GM20000 (cell line): ENCODE results near the gene NHLH2.

Source experiments
- DNase-seq: peaks from one replicate; pipeline ENCODE4 v3.0.0; 2012; ENCODE audit warnings: low spot score
- CTCF ChIP-seq: IDR thresholded peaks from 2 replicates; pipeline ENCODE4 v1.5.1; 2012; ENCODE audit warnings: mild to moderate bottlenecking, control low read depth; ENCODE audit errors: extremely low read depth, missing control alignments

NHLH2 gene

GRCh38 chr1:115877511-115877910 lies 36.6 kb upstream of the NHLH2 start:
- DNase-seq, result no peak

GRCh38 chr1:115874904-115875303 lies 34.0 kb upstream of the NHLH2 start:
- no peak for TF ChIP-seq CTCF
- no peak for DNase-seq

More at GRCh38 chr1:115877511-115877910, 36.6 kb upstream of the NHLH2 start:
- no peak for TF ChIP-seq CTCF

- DNase-seq, result no peak
- TF ChIP-seq CTCF, result no peak
These were observed 33.6 kb upstream of the NHLH2 start for GRCh38 chr1:115874497-115874896.

GRCh38 chr1:115873184-115873583 lies 32.3 kb upstream of the NHLH2 start:
- DNase-seq, result no peak
- no peak for TF ChIP-seq CTCF

- no peak for TF ChIP-seq CTCF
- DNase-seq, result no peak
These were observed 28.1 kb upstream of the NHLH2 start for GRCh38 chr1:115869064-115869463.

- DNase-seq, result no peak
- no peak for TF ChIP-seq CTCF
These were observed 26.3 kb upstream of the NHLH2 start for GRCh38 chr1:115867216-115867615.

- TF ChIP-seq CTCF, result no peak
- no peak for DNase-seq
These were observed 24.9 kb upstream of the NHLH2 start for GRCh38 chr1:115865704-115866380.
